GM12878 (cell line): ENCODE measurements around the gene ADK. TPM values are rescaled to one million over a fixed set of nuclear protein-coding genes. Genes with fewer than 3 reads are reported as not detected.

ENCODE experiments used
- ATAC-seq: fragments of 200-7000 bp; cut with Tn5 transposase; 3 replicates; pipeline ENCODE4 v1.9.1; 2020; ENCODE audit warnings: mild to moderate bottlenecking, moderate library complexity
- BruUV-seq: library from RNA; stranded (reverse); fragments of 400-500 nt; replicated peaks from 2 replicates; lab custom pipeline; 2021; lab: Mats Ljungman, UMichigan
- CTCF ChIA-PET: fragments of 300-600 bp; sonication (Branson Sonifier 250); formaldehyde crosslinking; extraction: SDS; loops from one replicate; lab custom pipeline; 2021; ENCODE audit warnings: inconsistent platforms; lab: Yijun Ruan, JAX
- POLR2A ChIA-PET: fragments of 350-600 bp; formaldehyde crosslinking; extraction: SDS; loops from one replicate; lab custom pipeline; 2021; ENCODE audit warnings: inconsistent platforms; lab: Charles Lee
- RAD21 ChIA-PET: fragments of 300-600 bp; sonication (Branson Sonifier 250); formaldehyde crosslinking; loops from one replicate; lab custom pipeline; 2023; ENCODE audit warnings: antibody characterized with exemption; ENCODE audit not compliant: unreplicated experiment; lab: Charles Lee
- SMC1A ChIA-PET: fragments of 300-600 bp; sonication (Branson Sonifier 250); formaldehyde crosslinking; loops from one replicate; lab custom pipeline; 2023; ENCODE audit not compliant: unreplicated experiment, uncharacterized antibody; lab: Charles Lee
- DNase-seq: peaks from one replicate; pipeline ENCODE4 v3.0.0-alpha.2; 2011; ENCODE audit warnings: low read depth, low spot score
- FAIRE-seq: peaks from 3 replicates; lab custom pipeline; 2011; peaks lifted over from hg19 to GRCh38; lab: Jason Lieb, UNC
- H2AFZ ChIP-seq: 2 replicates; pipeline ENCODE4 v1.6.0; 2011; ENCODE audit warnings: low read depth, low read length, control low read depth; ENCODE audit not compliant: control insufficient read depth
- H3K27ac ChIP-seq: 2 replicates; pipeline ENCODE4 v1.5.1; 2011; ENCODE audit warnings: control low read depth; ENCODE audit not compliant: control insufficient read depth, insufficient read depth
- H3K27me3 ChIP-seq, 2 experiments: replicated peaks in 1 of 2; 2 replicates each; pipeline versions ENCODE4 v1.6.0 to v1.6.1; 2011; ENCODE audit warnings: low read length in 1 of 2; ENCODE audit not compliant: control insufficient read depth in 2 of 2, insufficient read depth in 2 of 2
- H3K36me3 ChIP-seq, 2 experiments: 2 replicates each; pipeline ENCODE4 v1.5.1; 2011; ENCODE audit warnings: low read length in 1 of 2; ENCODE audit not compliant: control insufficient read depth in 2 of 2, insufficient read depth in 2 of 2
- H3K4me1 ChIP-seq: 2 replicates; pipeline ENCODE4 v1.6.1; 2011; ENCODE audit warnings: mild to moderate bottlenecking, low read length, moderate library complexity, mixed read lengths; ENCODE audit not compliant: control insufficient read depth, insufficient read depth
- H3K4me2 ChIP-seq: 2 replicates; pipeline ENCODE4 v1.6.0; 2011; ENCODE audit warnings: control low read depth; ENCODE audit not compliant: control insufficient read depth, insufficient read depth
- H3K4me3 ChIP-seq: fragments of 200-600 bp; sonication (generic); 2 replicates; pipeline ENCODE4 v1.5.1; 2016
- H3K79me2 ChIP-seq: 2 replicates; pipeline ENCODE4 v1.6.0; 2011; ENCODE audit warnings: low read length; ENCODE audit not compliant: control insufficient read depth, insufficient read depth
- H3K9ac ChIP-seq: 2 replicates; pipeline ENCODE4 v1.8.0; 2011; ENCODE audit warnings: low read length, control low read depth, mixed read lengths; ENCODE audit not compliant: control insufficient read depth, insufficient read depth
- H3K9me3 ChIP-seq: replicated peaks from 3 replicates; pipeline ENCODE4 v1.5.1; 2011; ENCODE audit warnings: mild to moderate bottlenecking, low read length; ENCODE audit not compliant: control insufficient read depth, insufficient read depth
- H4K20me1 ChIP-seq: 2 replicates; pipeline ENCODE4 v1.6.0; 2011; ENCODE audit not compliant: control insufficient read depth, insufficient read depth
- CEBPB ChIP-seq, 2 experiments: fragments of 150-350 bp in 1 of 2; IDR thresholded peaks; 2 replicates each; pipeline ENCODE4 v1.6.1; 2012 to 2014; ENCODE audit warnings: low read depth in 2 of 2, low read length in 2 of 2, borderline replicate concordance in 1 of 2, inconsistent platforms in 1 of 2
- CREB1 ChIP-seq: IDR thresholded peaks from 2 replicates; pipeline ENCODE4 v1.6.1; 2012; ENCODE audit warnings: low read depth, mild to moderate bottlenecking, inconsistent platforms
- IKZF1 ChIP-seq: fragments of 450-650 bp; conservative IDR thresholded peaks from 2 replicates; pipeline ENCODE4 v1.6.1; 2017; ENCODE audit warnings: antibody characterized with exemption, mild to moderate bottlenecking
- RCOR1 ChIP-seq: conservative IDR thresholded peaks from 2 replicates; pipeline ENCODE4 v1.6.1; 2012; ENCODE audit warnings: low read depth, low read length, improper control_type of control experiment
- SMAD5 ChIP-seq: IDR thresholded peaks from 2 replicates; pipeline ENCODE4 v1.6.1; 2016; ENCODE audit warnings: antibody characterized with exemption, low read depth
- SMC3 ChIP-seq: IDR thresholded peaks from 2 replicates; pipeline ENCODE4 v1.6.1; 2011; ENCODE audit warnings: low read length, improper control_type of control experiment, borderline replicate concordance
- SREBF1 ChIP-seq: IDR thresholded peaks from 2 replicates; pipeline ENCODE4 v1.6.1; 2012; ENCODE audit warnings: mild to moderate bottlenecking, low read length
- TCF7 ChIP-seq: IDR thresholded peaks from 2 replicates; pipeline ENCODE4 v1.6.1; 2014; ENCODE audit warnings: antibody characterized with exemption, borderline replicate concordance
- YBX1 ChIP-seq: fragments of 450-650 bp; IDR thresholded peaks from 2 replicates; pipeline ENCODE4 v1.6.1; 2016; ENCODE audit warnings: antibody characterized with exemption
- ZNF217 ChIP-seq: fragments of 450-650 bp; IDR thresholded peaks from 2 replicates; pipeline ENCODE4 v1.6.1; 2017; ENCODE audit warnings: antibody characterized with exemption, mild to moderate bottlenecking
- WGBS: methylation state at CpG from one replicate; pipeline ENCODE4 v1.1.6; 2016; ENCODE audit warnings: low lambda C conversion rate; ENCODE audit not compliant: insufficient replicate concordance, insufficient coverage; ENCODE audit errors: missing lambda C conversion rate; 5-methylcytosine and 5-hydroxymethylcytosine counted together
- in situ Hi-C: fragments of 300-500 bp; cut with MboI; formaldehyde crosslinking; loops from 9 replicates; pipeline ENCODE4 v1.14.3; 2018; ENCODE audit warnings: mixed read lengths
- intact Hi-C: fragments of 100-400 bp; cut with micrococcal nuclease; formaldehyde crosslinking; loops from one replicate; pipeline ENCODE4 v1.14.2; 2022; ENCODE audit not compliant: unreplicated experiment
- polyA plus RNA-seq, 11 experiments: library from polyadenylated mRNA; depleted of rRNA in 4 of 11; unstranded in 6 of 11; stranded (reverse) in 5 of 11; fragments of >200 nt; fragmentation: Nextera tagmentation in 4 of 11; fragmentation: Illumina TruSeq in 1 of 11; extraction: Ambion mirVana in 4 of 11; extraction: Trizol in 1 of 11; gene quantifications; 1 replicate in 1 of 11; 2 replicates in 10 of 11; pipeline versions ENCODE4 v1.2.1 to v1.2.3, GENCODE V29; 2011 to 2016; ENCODE audit warnings: inconsistent platforms in 2 of 11, missing spikeins in 2 of 11, low read depth in 1 of 11
- total RNA-seq, 4 experiments: library from RNA; depleted of rRNA in 3 of 4; stranded (reverse); fragments of >200 nt in 3 of 4; fragmentation: Illumina TruSeq in 1 of 4; extraction: Trizol in 1 of 4; gene quantifications; 2 replicates each; pipeline versions ENCODE4 v1.2.1 to v1.2.3, GENCODE V29; 2013 to 2021
- TF ChIP-seq, protein P1 (sequence below): IDR thresholded peaks from 2 replicates; pipeline ENCODE4 v1.6.1; 2012; ENCODE audit warnings: low read depth, low read length, improper control_type of control experiment
- TF ChIP-seq, protein P2 (sequence below): fragments of 450-650 bp; IDR thresholded peaks from 2 replicates; pipeline ENCODE4 v1.6.1; 2018; ENCODE audit warnings: borderline replicate concordance, mild to moderate bottlenecking; ENCODE audit not compliant: partially characterized antibody

Gene ADK
- total and polyA plus RNA-seq, 10 of the 15 experiments (the other 5 are each of a cell fraction or from before 2014, with no cell fraction given): 42.0 to 151 (median 81.6) TPM

DNA sequence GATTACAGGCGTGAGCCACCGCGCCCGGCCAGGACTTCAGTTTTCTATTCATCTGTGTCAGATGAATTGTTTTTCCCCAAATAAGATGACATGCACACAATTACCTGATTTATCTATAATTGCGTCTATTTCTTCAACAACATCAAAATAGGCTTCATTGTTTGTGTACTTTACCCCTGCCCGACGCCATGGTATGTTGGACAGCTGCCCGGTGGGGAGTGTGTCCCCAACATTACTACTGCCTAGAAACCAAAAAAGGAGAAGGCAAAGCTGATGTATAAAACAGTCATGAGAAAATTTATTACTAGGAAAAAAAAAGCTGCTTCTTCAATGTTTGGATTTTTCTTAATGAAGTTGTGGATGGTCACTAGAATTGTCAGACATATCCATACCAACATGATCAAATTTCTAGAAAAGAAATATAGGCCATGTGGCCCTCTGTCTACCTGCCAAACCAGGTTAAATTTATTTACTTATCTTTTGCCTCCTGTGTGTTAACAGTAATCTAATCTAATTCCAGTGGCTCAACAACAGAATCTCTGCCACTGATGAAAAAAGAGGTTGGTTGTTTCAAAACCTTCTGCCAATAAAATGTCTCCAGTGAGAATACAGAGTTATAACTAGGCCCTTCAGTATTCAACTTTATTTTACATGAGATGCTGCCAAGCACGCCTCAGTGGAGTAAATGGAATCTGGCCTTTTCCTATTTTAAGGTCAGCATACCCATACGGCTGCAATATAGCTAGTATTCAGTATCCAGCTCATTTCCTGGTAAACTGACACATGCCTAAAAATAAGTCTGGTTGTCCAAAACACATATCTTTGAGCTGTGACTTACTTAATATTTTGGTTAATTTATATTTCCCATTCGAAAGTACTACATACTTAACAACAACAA is 16.8 kb upstream of the ADK start:
- H3K27ac ChIP-seq: no peak overlapping the region
- H3K4me3 ChIP-seq: no peak overlapping the region
- SMC1A ChIA-PET: interaction anchor here (0.6 to 1.5 kb wide), 11 partner anchors 9 to 126 kb away, joined by 3 to 7 read pairs (median 3); no protein-coding TSS in a partner anchor
- no peaks in the 10 kb centered on the region for H3K79me2 ChIP-seq
- POLR2A ChIA-PET: interaction anchor here (0.6 to 1.5 kb wide), 3 partner anchors 10 to 269 kb away, joined by 3 to 4 read pairs (median 3); no protein-coding TSS in a partner anchor
- peaks cover 2 to 20% of the 10 kb centered on the region in 2 experiments; a peak in 2 of 4 replicates for H3K36me3 ChIP-seq
- in situ Hi-C loops (no loop called here), intact Hi-C loops (no loop called here)
- DNase-seq (no peak), FAIRE-seq (no peak), ATAC-seq (no peak)
- H2AFZ ChIP-seq: no peak overlapping the region
- no peaks in the 10 kb centered on the region for H3K9me3 ChIP-seq
- H3K27me3 ChIP-seq: no peaks in the 10 kb centered on the region
- CTCF ChIA-PET: interaction anchor here (1.1 to 4.5 kb wide), 5 partner anchors 10 to 101 kb away, joined by 4 to 18 read pairs (median 5); no protein-coding TSS in a partner anchor
- no peaks in the 10 kb centered on the region for H4K20me1 ChIP-seq
- H3K4me1 ChIP-seq: no peaks in the 10 kb centered on the region
- TF ChIP-seq SREBF1 (no peak), IKZF1 (no peak)
- no peak overlapping the region for H3K9ac ChIP-seq
- 97% methylated on average over 11 of the region's 11 CpGs for WGBS
- no TSS peak for BruUV-seq
- RAD21 ChIA-PET: interaction anchor here (0.7 to 1.6 kb wide), 2 partner anchors 8 to 1107 kb away, joined by 3 to 5 read pairs; no protein-coding TSS in a partner anchor
- no peak overlapping the region for H3K4me2 ChIP-seq

DNA sequence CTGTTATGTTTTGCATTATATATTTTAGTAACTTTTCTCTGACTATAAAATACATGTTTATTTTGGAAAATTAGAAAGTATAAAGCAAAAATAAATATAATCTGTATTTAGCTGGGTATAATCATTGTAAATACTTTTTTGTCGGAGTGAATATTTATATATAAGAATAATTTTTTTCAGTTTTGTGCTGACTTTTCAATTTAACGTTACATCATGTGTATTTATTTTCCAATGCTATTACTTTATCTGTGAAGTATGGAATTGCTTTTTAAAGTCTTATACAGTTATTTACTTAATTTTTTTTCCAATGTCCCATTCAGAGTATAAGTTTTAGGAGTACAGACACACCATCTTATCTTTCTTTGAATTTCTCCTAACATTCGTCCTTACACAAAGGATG is 15.6 kb upstream of the ADK start:
- in situ Hi-C loops (no loop called here), intact Hi-C loops (no loop called here)
- ATAC-seq: no peak
- Histone ChIP-seq H3K4me1 (no peaks in the 10 kb centered on the region), H3K9ac (no peak overlapping the region), H3K36me3 (peaks cover 2 to 20% of the 10 kb centered on the region in 2 experiments; a peak in 3 of 4 replicates), H3K27ac (no peak overlapping the region), H3K27me3 (no peaks in the 10 kb centered on the region), H3K4me2 (no peak overlapping the region), H3K79me2 (no peaks in the 10 kb centered on the region), H2AFZ (no peak overlapping the region), H4K20me1 (no peaks in the 10 kb centered on the region), H3K9me3 (no peaks in the 10 kb centered on the region; the same call in 2 of the 3 replicates), H3K4me3 (no peak overlapping the region)
- WGBS: 93% methylated on average over 3 of the region's 3 CpGs
- SMC1A ChIA-PET: interaction anchor here (0.7 to 1.5 kb wide), 6 partner anchors 10 to 100 kb away, joined by 3 to 7 read pairs (median 3); no protein-coding TSS in a partner anchor
- CTCF ChIA-PET: interaction anchor here (0.8 to 4.5 kb wide), 4 partner anchors 10 to 99 kb away, joined by 3 to 18 read pairs (median 5); no protein-coding TSS in a partner anchor
- no peak for DNase-seq
- POLR2A ChIA-PET: no interaction called here
- FAIRE-seq: no peak
- BruUV-seq: no TSS peak
- RAD21 ChIA-PET: interaction anchor here (0.8 to 1.6 kb wide), 2 partner anchors 10 to 15 kb away, joined by 3 to 5 read pairs; partner anchors contain the start of genes ADK and AP3M1
- TF ChIP-seq TCF7: no peak
- TF ChIP-seq SMC3: no peak
- no peak for TF ChIP-seq CREB1
- TF ChIP-seq CEBPB (IDR thresholded peaks at IDR 0.05; ENCODE audit: borderline replicate concordance in 1 of 2, low read depth in 2 of 2, low read length in 2 of 2): no peak
- TF ChIP-seq, protein P1, sequence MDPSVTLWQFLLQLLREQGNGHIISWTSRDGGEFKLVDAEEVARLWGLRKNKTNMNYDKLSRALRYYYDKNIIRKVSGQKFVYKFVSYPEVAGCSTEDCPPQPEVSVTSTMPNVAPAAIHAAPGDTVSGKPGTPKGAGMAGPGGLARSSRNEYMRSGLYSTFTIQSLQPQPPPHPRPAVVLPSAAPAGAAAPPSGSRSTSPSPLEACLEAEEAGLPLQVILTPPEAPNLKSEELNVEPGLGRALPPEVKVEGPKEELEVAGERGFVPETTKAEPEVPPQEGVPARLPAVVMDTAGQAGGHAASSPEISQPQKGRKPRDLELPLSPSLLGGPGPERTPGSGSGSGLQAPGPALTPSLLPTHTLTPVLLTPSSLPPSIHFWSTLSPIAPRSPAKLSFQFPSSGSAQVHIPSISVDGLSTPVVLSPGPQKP: no peak
- no peak for TF ChIP-seq ZNF217
- TF ChIP-seq, protein P2, sequence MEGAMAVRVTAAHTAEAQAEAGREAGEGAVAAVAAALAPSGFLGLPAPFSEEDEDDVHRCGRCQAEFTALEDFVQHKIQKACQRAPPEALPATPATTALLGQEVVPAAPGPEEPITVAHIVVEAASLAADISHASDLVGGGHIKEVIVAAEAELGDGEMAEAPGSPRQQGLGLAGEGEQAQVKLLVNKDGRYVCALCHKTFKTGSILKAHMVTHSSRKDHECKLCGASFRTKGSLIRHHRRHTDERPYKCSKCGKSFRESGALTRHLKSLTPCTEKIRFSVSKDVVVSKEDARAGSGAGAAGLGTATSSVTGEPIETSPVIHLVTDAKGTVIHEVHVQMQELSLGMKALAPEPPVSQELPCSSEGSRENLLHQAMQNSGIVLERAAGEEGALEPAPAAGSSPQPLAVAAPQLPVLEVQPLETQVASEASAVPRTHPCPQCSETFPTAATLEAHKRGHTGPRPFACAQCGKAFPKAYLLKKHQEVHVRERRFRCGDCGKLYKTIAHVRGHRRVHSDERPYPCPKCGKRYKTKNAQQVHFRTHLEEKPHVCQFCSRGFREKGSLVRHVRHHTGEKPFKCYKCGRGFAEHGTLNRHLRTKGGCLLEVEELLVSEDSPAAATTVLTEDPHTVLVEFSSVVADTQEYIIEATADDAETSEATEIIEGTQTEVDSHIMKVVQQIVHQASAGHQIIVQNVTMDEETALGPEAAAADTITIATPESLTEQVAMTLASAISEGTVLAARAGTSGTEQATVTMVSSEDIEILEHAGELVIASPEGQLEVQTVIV: no peak
- TF ChIP-seq YBX1: no peak
- no peak for TF ChIP-seq SMAD5
- TF ChIP-seq RCOR1: no peak
